Glutamatergic neuron (in vitro differentiated cells): ENCODE data around the gene LRRC18. TPM values are rescaled to one million over a fixed set of nuclear protein-coding genes. Genes with fewer than 3 reads are reported as not detected.

Source experiments
- DNase-seq: peaks from one replicate; pipeline ENCODE4 v3.0.0; 2022
- H3K27ac Mint-ChIP-seq: one replicate; pipeline ENCODE4 v1.8.0; 2020; ENCODE audit warnings: mild to moderate bottlenecking, mixed read lengths, inconsistent platforms; ENCODE audit not compliant: unreplicated experiment
- H3K27me3 Mint-ChIP-seq: one replicate; pipeline ENCODE4 v1.8.0; 2020; ENCODE audit warnings: mild to moderate bottlenecking, moderate library complexity, mixed read lengths, inconsistent platforms; ENCODE audit not compliant: unreplicated experiment
- H3K36me3 Mint-ChIP-seq: one replicate; pipeline ENCODE4 v1.8.0; 2020; ENCODE audit warnings: mild to moderate bottlenecking, mixed read lengths, inconsistent platforms; ENCODE audit not compliant: unreplicated experiment
- H3K4me1 Mint-ChIP-seq: one replicate; pipeline ENCODE4 v1.8.0; 2020; ENCODE audit warnings: mild to moderate bottlenecking, low read depth, mixed read lengths, inconsistent platforms; ENCODE audit not compliant: unreplicated experiment
- H3K4me3 Mint-ChIP-seq: one replicate; pipeline ENCODE4 v1.8.0; 2020; ENCODE audit warnings: mild to moderate bottlenecking, mixed read lengths, inconsistent platforms; ENCODE audit not compliant: unreplicated experiment
- H3K9me3 Mint-ChIP-seq: one replicate; pipeline ENCODE4 v1.8.0; 2020; ENCODE audit warnings: mild to moderate bottlenecking, moderate library complexity, mixed read lengths, inconsistent platforms; ENCODE audit not compliant: unreplicated experiment
- CTCF ChIP-seq: fragments of 200-600 bp; sonication (generic); IDR thresholded peaks from one replicate; pipeline ENCODE4 v1.5.0; 2021; ENCODE audit not compliant: partially characterized antibody, unreplicated experiment
- total RNA-seq: library from RNA; stranded (reverse); fragmentation: NEBNext Ultra II Directional; extraction: Animal tissue kit (Norgen Biotek cat#: 25700); gene quantifications from one replicate; pipeline ENCODE4 v1.2.1, GENCODE V29; 2021; ENCODE audit not compliant: unreplicated experiment

Gene LRRC18
- total RNA-seq, 1 donor from 2014 or later: not detected

GRCh38 chr10:48897441-48897790, 42.2 kb downstream of the LRRC18 start:
- no peak for DNase-seq
- H3K4me1 Mint-ChIP-seq: peaks cover 1% of the 10 kb centered on the region
- H3K9me3 Mint-ChIP-seq: peaks cover 1% of the 10 kb centered on the region
- H3K4me3 Mint-ChIP-seq: no peak overlapping the region
- H3K27me3 Mint-ChIP-seq: peaks cover 9% of the 10 kb centered on the region
- H3K27ac Mint-ChIP-seq: no peak overlapping the region
- no peaks in the 10 kb centered on the region for H3K36me3 Mint-ChIP-seq
- TF ChIP-seq CTCF: no peak

GRCh38 chr10:48896756-48897440, 42.7 kb downstream of the LRRC18 start:
- Mint-ChIP-seq H3K4me3 (no peak overlapping the region), H3K27me3 (peaks cover 8% of the 10 kb centered on the region), H3K27ac (no peak overlapping the region), H3K4me1 (peaks cover 4% of the 10 kb centered on the region), H3K9me3 (peaks cover 1% of the 10 kb centered on the region), H3K36me3 (no peaks in the 10 kb centered on the region)
- no peak for DNase-seq
- no peak for TF ChIP-seq CTCF

GRCh38 chr10:48895803-48896195, 43.8 kb downstream of the LRRC18 start:
- Mint-ChIP-seq H3K27me3 (peaks cover 5% of the 10 kb centered on the region), H3K36me3 (no peaks in the 10 kb centered on the region), H3K4me3 (no peak overlapping the region), H3K27ac (no peak overlapping the region), H3K4me1 (peaks cover 5% of the 10 kb centered on the region), H3K9me3 (peaks cover 1% of the 10 kb centered on the region)
- no peak for DNase-seq
- no peak for TF ChIP-seq CTCF

GRCh38 chr10:48894911-48895802, 44.5 kb downstream of the LRRC18 start:
- Mint-ChIP-seq H3K4me3 (no peak overlapping the region), H3K27me3 (peaks cover 5% of the 10 kb centered on the region), H3K9me3 (peaks cover 1% of the 10 kb centered on the region), H3K36me3 (no peaks in the 10 kb centered on the region), H3K27ac (no peak overlapping the region), H3K4me1 (peaks cover 5% of the 10 kb centered on the region)
- DNase-seq: no peak
- TF ChIP-seq CTCF: no peak
